Ascending aorta (tissue), 2 donors: ENCODE data around the gene FAM131C. TPM values are rescaled to one million over a fixed set of nuclear protein-coding genes. Genes with fewer than 3 reads are reported as not detected.
A peak's percentile ranks its signal among the peaks of the same experiment; 100 is the strongest.
"Not testable (repeated sequence)": the region's sequence is repeated elsewhere in the genome, so short reads cannot be mapped to it uniquely, and the experiment has no call there.

Source experiments
- DNase-seq, 2 donors: peaks; one replicate each; pipeline ENCODE4 v3.0.0-alpha.2; 2019; ENCODE audit warnings: low spot score in 2 of 2
- H3K27ac ChIP-seq, 2 donors: fragments of 200-600 bp; sonication (generic); one replicate each; pipeline ENCODE4 v1.5.1; 2016 to 2017; ENCODE audit warnings: mild to moderate bottlenecking in 1 of 2
- H3K27me3 ChIP-seq: fragments of 200-600 bp; sonication (generic); one replicate; pipeline ENCODE4 v1.5.1; 2017
- H3K36me3 ChIP-seq, 2 donors: fragments of 200-600 bp; sonication (generic); one replicate each; pipeline ENCODE4 v1.5.1; 2016
- H3K4me1 ChIP-seq, 2 donors: fragments of 200-600 bp; sonication (generic); one replicate each; pipeline ENCODE4 v1.5.1; 2016 to 2017; ENCODE audit warnings: mild to moderate bottlenecking in 1 of 2
- H3K4me3 ChIP-seq, 2 donors: fragments of 200-600 bp; sonication (generic); one replicate each; pipeline ENCODE4 v1.5.1; 2016 to 2017; ENCODE audit warnings: mild to moderate bottlenecking in 1 of 2
- H3K9me3 ChIP-seq, 2 donors: fragments of 200-600 bp; sonication (generic); one replicate each; pipeline ENCODE4 v1.5.1; 2016
- intact Hi-C: fragments of 100-400 bp; cut with DNase I; formaldehyde crosslinking; loops from one replicate; pipeline ENCODE4 v1.15.1; 2023
- total RNA-seq: library from RNA; depleted of rRNA; stranded (reverse); fragments of >200 nt; gene quantifications from one replicate; pipeline ENCODE4 v1.1.0, GENCODE V29; 2016
- TF ChIP-seq, protein P1 (sequence below), 3 experiments: fragments of 200-600 bp in 2 of 3; fragments of 450-650 bp in 1 of 3; sonication (generic) in 2 of 3; IDR thresholded peaks; one replicate each; pipeline ENCODE4 v1.5.1; 2016 to 2019; ENCODE audit warnings: antibody characterized with exemption in 3 of 3, mild to moderate bottlenecking in 1 of 3, moderate library complexity in 1 of 3

FAM131C gene
- total RNA-seq, 1 donor from 2014 or later = 0.21 TPM

- H3K27ac ChIP-seq = no peak overlapping the region
- intact Hi-C loops = no loop called here
- H3K4me3 ChIP-seq = no peak overlapping the region
- no peaks in the 10 kb centered on the region for H3K9me3 ChIP-seq
- no peaks in the 10 kb centered on the region for H3K27me3 ChIP-seq
- no peaks in the 10 kb centered on the region for H3K36me3 ChIP-seq
- TF ChIP-seq, protein P1, sequence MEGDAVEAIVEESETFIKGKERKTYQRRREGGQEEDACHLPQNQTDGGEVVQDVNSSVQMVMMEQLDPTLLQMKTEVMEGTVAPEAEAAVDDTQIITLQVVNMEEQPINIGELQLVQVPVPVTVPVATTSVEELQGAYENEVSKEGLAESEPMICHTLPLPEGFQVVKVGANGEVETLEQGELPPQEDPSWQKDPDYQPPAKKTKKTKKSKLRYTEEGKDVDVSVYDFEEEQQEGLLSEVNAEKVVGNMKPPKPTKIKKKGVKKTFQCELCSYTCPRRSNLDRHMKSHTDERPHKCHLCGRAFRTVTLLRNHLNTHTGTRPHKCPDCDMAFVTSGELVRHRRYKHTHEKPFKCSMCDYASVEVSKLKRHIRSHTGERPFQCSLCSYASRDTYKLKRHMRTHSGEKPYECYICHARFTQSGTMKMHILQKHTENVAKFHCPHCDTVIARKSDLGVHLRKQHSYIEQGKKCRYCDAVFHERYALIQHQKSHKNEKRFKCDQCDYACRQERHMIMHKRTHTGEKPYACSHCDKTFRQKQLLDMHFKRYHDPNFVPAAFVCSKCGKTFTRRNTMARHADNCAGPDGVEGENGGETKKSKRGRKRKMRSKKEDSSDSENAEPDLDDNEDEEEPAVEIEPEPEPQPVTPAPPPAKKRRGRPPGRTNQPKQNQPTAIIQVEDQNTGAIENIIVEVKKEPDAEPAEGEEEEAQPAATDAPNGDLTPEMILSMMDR (IDR thresholded peaks at IDR 0.05) = no peak
- no peak for DNase-seq
- no peaks in the 10 kb centered on the region for H3K4me1 ChIP-seq
Observed at GRCh38 chr1:16061266-16061665, 12.2 kb downstream of the FAM131C start.

- H3K4me1 ChIP-seq, DNase-seq, intact Hi-C loops, H3K9me3 ChIP-seq, H3K36me3 ChIP-seq, H3K4me3 ChIP-seq, H3K27ac ChIP-seq, H3K27me3 ChIP-seq: not testable (repeated sequence)
Observed at GRCh38 chr1:16058394-16059120, 14.9 kb downstream of the FAM131C start.

DNA sequence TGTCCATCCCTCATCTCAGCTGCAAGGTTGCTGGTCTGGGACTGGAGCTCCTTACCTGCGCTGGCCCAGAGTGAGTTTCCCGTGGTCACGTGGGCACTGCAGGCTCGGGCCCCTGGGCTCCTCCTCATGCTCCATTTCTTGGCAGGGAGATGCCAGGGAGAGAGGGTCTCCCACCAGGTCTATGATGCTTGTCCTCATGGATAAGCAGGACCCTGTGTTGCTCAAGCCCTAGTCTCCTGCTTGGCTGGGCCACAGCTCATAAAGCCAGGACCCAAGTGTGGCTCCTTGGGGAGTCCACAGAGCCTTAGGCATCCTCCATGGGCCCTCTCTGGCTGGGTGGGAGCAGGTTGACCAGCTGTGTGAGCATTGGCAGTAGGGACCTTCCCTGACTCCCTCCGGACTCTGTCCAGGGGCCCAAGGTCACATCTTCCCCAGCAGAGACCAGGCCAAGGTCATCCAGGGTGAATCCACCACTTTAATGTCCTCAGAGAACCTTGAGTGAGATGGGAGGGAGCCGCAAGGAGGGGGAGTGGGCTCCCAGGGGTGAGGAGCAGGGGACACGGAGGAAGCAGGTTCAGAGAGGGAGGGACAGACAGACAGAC is 16.0 kb downstream of the FAM131C start:
- not testable (repeated sequence) for H3K4me1 ChIP-seq, H3K36me3 ChIP-seq, DNase-seq, H3K9me3 ChIP-seq, H3K27ac ChIP-seq, H3K27me3 ChIP-seq, H3K4me3 ChIP-seq
- intact Hi-C loops = loop anchor here (1.0 kb wide), 1 partner anchor 24 kb away; no protein-coding TSS in a partner anchor

GRCh38 chr1:16056521-16056912 is 16.9 kb downstream of the FAM131C start:
- H3K9me3 ChIP-seq, DNase-seq, H3K27me3 ChIP-seq, H3K36me3 ChIP-seq, H3K4me3 ChIP-seq, H3K4me1 ChIP-seq, H3K27ac ChIP-seq: not testable (repeated sequence)
- intact Hi-C loops = loop anchor here (1.0 kb wide), 1 partner anchor 47 kb away; no protein-coding TSS in a partner anchor

GRCh38 chr1:16055613-16056520 is 17.6 kb downstream of the FAM131C start:
- no peaks in the 10 kb centered on the region for H3K36me3 ChIP-seq
- intact Hi-C loops = loop anchor here (1.0 kb wide), 1 partner anchor 47 kb away; no protein-coding TSS in a partner anchor
- TF ChIP-seq, protein P1 (IDR thresholded peaks at IDR 0.05) = peak; percentile 93 to 94 (median 94)
- DNase-seq = peak; percentile 28 to 92
- no peaks in the 10 kb centered on the region for H3K27me3 ChIP-seq
- no peaks in the 10 kb centered on the region for H3K9me3 ChIP-seq
- H3K4me1 ChIP-seq = no peaks in the 10 kb centered on the region
- no peak overlapping the region for H3K4me3 ChIP-seq
- no peak overlapping the region for H3K27ac ChIP-seq

DNA sequence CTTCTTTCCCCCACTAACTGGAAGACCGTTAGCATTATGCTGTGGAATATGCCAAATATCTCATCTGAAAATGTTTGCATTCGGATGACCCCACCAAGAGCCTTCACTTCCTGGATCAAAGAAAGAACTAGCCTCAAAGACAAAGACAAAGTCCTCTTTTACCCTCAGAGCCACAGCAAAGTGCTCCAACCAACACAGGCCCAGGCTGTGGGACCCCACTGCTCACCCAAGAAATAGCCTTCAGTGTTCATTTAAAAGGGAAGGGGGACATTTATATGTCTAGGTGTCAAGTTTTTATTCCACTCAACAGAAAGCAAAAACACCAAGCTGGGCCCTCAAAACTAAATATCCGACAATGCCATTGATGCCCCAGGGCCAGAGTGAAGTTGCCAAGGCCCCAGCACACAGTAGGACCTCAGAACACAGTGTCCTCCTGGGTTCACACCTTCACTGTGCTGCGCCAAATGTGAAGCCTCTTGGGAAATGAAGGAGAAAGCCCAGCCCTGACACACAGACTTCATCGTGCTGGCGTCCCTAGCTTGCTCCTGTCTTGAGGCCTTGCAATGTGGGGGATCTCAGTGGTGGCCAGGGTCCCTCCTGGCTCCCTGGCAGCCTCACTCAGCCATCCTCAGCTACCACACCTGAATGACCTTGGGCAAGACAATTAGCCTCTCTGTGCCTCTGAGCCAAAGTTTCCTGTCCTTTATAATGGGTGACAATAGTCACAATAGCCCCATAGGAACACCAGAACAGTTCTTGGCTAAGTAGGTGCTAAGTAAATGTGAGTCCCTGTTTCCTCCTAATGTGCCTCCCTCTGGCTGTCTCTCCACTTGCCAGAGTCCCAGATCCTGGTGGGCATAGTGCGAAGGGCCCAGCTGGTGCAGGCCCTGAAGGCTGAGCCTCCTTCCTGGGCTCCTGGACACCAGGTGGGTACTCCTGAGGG is 18.6 kb downstream of the FAM131C start:
- Histone ChIP-seq H3K9me3 (no peaks in the 10 kb centered on the region), H3K4me3 (no peak overlapping the region), H3K4me1 (no peaks in the 10 kb centered on the region), H3K36me3 (no peaks in the 10 kb centered on the region), H3K27me3 (no peaks in the 10 kb centered on the region), H3K27ac (no peak overlapping the region)
- no peak for DNase-seq
- intact Hi-C loops = no loop called here
- TF ChIP-seq, protein P1 (IDR thresholded peaks at IDR 0.05) = no peak
